GM20000 (cell line): Measurements from ENCODE around the gene TBPL2.

Source experiments
- DNase-seq: peaks from one replicate; pipeline ENCODE4 v3.0.0; 2012; ENCODE audit warnings: low spot score
- TF ChIP-seq, protein P1 (sequence below): IDR thresholded peaks from 2 replicates; pipeline ENCODE4 v1.5.1; 2012; ENCODE audit warnings: mild to moderate bottlenecking, control low read depth; ENCODE audit errors: extremely low read depth, missing control alignments

Gene TBPL2

DNA sequence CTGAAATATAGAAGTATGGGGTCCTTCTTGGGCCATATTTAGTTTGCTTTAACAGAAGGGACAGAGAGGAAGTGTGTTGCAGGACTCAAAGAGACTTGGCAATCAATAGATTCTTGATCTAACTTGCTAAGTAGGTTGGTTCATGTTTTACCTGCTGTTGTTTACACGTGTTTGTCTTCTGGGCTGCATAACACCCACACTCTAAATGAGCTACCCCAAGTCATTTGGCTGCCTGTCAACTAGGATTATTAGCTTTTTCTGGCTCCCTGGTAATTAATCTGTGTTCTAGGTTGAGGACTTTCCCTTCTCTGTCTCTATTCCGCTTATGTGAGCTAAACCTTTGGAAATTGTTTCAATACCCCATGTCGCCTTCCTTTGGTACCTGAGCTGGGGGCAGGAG, 10.1 kb upstream of the TBPL2 start:
- DNase-seq = no peak

DNA sequence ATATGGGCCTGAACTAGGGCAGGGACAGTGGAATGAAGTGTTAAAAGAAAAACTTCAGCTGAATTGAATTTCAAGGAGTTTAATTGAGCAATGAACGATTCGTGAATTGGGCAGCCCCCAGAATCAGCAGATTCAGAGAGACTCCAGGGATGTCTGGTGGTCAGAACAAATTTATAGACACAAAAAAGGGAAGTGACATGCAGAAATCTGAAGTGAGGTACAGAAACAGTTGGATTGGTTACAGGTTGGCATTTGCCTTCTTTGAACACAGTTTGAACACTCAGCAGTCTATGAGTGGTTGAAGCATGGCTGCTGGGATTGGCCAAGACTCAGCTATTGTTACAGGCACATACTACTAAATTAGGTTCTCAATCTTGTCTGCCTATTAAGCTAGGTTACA, 9.7 kb upstream of the TBPL2 start:
- DNase-seq = no peak
- TF ChIP-seq, protein P1, sequence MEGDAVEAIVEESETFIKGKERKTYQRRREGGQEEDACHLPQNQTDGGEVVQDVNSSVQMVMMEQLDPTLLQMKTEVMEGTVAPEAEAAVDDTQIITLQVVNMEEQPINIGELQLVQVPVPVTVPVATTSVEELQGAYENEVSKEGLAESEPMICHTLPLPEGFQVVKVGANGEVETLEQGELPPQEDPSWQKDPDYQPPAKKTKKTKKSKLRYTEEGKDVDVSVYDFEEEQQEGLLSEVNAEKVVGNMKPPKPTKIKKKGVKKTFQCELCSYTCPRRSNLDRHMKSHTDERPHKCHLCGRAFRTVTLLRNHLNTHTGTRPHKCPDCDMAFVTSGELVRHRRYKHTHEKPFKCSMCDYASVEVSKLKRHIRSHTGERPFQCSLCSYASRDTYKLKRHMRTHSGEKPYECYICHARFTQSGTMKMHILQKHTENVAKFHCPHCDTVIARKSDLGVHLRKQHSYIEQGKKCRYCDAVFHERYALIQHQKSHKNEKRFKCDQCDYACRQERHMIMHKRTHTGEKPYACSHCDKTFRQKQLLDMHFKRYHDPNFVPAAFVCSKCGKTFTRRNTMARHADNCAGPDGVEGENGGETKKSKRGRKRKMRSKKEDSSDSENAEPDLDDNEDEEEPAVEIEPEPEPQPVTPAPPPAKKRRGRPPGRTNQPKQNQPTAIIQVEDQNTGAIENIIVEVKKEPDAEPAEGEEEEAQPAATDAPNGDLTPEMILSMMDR = no peak

More for the DNA sequence above, 10.1 kb upstream of the TBPL2 start:
- TF ChIP-seq, protein P1 = no peak

DNA sequence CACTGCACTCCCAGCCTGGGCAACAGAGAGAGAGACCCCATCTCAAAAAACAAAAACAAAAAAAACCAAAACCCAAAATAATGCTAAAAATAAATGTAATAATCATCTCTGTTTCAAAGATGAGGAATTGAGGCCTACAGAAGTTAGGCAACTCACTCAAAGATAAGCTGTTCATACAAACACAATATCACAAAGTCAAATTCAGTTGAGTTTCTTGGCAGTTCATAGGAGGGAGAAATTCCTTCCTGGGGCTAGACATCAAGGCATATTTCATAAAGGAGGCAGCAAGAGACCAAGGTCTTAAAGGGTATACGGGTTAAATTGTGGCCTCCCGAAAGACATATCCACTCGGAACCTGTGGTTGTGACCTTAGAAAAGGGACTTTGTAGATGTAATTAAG, 8.7 kb upstream of the TBPL2 start:
- no peak for DNase-seq
- TF ChIP-seq, protein P1 = no peak

DNA sequence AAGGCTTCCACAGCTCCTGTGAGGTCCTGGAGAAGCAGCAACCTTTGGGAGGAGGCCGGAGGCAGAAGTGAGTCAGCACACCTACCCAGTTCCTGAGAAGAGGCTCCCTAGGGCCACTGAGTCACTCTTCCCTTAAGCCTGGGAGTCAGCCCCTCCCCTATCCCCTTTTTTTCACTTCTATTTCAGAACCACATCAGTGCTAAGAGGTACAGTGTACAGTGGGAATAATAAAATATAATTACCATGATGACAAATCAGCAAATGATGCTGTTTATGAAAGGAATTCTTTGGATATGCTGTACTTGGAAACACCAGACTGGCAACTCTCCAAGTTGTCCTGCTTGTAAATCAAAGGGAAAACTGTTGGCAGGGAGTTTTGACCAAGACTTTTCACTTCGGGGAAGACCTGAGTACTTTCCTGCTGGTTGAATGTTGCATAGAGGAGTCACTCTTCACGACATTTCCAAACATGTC, 7.8 kb upstream of the TBPL2 start:
- DNase-seq = no peak
- TF ChIP-seq, protein P1 = no peak

DNA sequence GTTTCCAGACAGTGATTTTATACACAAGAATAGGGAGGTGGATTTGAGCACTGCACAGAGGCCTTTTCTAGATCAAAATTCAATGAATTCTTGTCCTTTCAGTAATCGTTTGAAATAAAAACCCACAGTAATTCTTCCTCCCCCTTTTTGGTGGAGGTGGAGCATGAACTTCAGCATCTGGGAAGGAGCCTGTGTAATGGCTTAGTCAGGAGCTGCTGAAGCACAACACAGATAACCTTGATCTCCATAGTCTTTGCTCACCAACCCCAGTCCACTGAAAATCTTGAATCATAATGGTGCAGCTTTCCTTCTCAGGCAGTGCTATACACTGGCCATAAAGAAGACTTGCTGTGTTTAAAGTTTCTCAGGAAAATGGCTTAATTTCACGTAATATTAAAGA, 6.4 kb upstream of the TBPL2 start:
- DNase-seq = no peak
- TF ChIP-seq, protein P1 = no peak

DNA sequence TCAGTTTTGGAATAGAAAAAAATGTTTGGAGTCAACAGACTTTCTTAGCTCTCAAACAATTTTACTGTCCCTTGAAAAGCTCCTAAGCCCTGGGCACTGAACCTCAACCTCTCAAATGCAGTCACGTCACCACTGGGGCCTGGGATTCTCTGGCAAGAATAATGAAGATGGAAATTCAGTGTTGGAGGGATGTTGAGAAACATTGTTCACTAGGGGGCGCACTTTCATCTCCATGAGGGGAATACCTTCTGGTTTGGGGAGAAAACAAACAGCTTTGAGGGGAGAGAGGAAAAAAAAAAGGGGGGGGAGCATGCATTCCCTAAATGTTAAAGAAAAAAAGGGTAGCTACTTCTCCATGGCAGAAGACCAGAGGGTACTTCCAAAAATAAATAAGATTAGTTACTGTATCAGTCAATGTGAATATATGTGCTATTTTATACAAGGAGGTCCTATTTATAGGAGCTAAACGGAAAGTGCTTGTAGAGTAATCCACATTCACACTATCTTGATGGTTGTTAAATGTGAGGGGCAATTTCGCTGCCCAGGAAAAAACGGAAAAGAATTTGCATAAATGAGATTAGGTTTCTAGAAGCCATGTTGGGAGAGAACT, 5.8 kb upstream of the TBPL2 start:
- DNase-seq = peak; percentile 76

DNA sequence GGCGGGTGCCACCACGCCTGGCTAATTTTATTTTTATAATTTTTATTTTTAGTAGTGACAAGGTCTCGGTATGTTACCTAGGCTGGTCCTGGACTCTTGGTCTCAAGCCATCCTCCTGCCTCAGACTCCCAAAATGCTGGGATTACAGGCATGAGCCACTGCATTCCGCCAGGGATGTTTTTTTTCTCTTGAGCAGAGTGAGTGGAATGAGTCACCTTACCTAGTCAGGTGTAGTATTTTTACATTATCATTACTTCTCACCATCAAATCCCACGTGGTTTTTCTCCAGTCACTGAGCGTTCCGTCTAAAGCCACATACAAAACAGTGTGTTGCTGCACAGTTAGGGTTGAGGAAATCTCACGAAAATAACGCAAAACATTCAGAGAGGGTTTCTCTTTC, 870 bp upstream of the TBPL2 start:
- TF ChIP-seq, protein P1 = no peak
- no peak for DNase-seq

More for the DNA sequence above, 5.8 kb upstream of the TBPL2 start:
- TF ChIP-seq, protein P1 = peak; percentile 33
